Stimulated activated CD8-positive, alpha-beta memory T cell treated with anti-CD3 and anti-CD28 coated beads, Interleukin-4, amount 100 ng/mL, for 4 hours (primary cell): ENCODE data around the gene DCTN2.
"Not testable (repeated sequence)": the region's sequence is repeated elsewhere in the genome, so short reads cannot be mapped to it uniquely, and the experiment has no call there.

Experiments
- DNase-seq, 2 donors: peaks; one replicate each; pipeline ENCODE4 v3.0.0-alpha.2; 2020; ENCODE audit warnings: low read depth in 2 of 2, low spot score in 1 of 2

Gene DCTN2

DNA sequence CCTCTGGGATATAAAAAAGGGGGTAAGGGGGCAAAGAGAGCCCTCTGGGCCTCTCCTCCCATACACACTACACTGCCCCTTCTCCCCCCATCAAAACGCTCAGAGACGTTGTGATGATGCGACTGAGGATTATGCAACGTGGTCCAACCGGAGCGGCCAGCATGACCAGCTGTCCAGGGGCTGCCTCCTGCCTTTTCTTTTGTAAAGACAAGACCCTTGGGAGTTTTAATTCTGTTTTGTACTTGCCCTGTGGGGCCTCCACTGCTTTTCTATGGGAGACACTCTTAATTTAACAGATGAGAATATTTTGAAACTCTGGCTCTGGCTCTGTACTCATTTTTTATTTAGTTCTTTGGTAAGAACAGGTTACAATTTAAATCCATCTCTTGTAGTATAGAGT, 17.2 kb downstream of the DCTN2 start:
- no peak for DNase-seq

DNA sequence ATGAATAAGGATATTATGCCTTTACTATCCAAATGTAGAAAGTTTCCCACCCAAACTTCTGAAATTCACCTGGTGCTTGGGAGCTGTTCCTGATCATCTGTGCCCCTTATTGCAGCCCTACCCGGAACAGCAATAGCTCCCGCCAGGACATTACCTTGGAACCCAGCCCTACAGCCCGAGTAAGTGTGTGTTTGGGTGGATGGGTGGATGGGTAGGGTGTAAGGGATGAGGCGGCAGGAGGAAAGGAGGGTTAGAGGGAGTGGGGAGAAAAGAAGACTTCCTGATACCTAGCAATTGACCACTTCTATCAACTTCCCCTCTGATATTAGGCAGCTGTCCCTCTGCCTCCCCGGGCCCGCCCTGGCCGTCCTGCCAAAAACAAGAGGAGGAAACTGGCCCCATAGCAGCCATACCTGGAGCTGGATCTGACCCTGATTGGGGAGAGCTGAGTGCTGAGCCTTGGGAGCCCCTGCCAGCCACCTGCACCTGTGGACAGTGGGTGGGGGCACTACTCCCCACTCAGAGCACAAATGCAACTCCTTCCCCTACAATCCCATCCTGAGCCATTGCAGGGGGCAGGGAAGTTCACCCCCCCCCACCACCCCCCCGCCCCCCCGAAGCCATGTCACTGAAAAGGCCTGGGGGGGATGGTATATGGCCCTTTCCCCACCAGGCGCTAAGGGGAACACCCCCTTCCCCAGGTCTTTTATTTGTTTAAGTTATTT, 18.0 kb downstream of the DCTN2 start:
- no peak for DNase-seq

DNA sequence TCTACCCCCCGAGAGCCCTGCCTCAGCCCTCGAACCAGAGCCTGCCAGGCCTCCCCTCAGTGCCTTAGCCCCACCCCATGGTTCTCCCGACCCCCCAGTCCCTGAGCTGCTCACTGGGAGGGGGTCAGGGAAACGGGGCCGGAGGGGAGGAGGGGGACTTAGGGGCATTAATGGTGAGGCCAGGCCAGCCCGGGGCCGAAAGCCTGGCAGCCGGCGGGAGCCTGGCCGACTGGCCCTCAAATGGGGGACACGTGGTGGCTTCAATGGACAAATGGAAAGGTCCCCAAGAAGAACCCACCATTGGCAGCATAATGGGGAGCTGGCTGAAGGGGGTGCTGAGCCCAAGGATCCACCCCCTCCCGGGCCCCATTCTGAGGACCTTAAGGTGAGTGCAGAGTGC, 18.8 kb downstream of the DCTN2 start:
- DNase-seq = no peak

DNA sequence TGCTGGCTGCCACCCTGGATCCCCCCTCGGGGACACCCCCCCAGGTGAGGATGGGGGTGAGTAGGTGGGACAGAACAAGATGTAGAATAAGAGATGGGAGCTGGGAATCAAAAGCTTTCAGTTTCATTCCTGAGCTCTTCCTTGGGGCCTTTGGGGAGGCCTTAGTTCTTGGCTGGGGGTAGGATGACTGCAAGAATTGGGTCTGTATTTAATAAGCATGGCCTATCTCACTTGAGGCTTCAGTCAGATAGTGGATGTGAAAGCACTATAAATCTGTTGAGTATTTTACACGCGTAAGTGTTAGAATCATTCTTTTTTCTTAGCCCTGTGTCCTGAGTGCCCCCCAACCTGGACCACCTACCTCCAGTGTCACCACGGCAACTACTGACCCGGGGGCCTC, 19.8 kb downstream of the DCTN2 start:
- no peak for DNase-seq

DNA sequence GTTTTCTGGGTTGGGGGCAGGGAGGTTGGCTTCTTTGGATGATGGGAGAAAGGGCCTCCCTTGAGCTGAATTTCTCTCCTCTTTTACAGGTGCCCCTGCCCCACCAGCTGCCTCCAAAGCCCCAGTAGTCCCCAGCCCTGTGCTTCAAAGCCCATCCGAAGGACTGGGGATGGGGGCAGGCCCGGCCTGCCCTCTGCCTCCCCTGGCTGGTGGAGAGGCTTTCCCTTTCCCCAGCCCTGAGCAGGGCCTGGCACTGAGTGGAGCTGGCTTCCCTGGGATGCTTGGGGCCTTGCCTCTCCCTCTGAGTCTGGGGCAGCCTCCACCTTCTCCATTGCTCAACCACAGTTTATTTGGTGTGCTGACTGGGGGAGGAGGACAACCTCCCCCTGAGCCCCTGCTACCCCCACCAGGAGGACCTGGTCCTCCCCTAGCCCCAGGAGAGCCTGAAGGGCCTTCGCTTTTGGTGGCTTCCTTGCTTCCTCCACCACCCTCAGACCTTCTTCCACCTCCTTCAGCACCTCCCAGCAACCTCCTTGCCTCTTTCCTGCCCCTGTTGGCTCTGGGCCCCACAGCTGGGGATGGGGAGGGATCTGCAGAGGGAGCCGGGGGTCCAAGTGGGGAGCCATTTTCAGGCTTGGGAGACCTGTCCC, 20.4 kb downstream of the DCTN2 start:
- no peak for DNase-seq

DNA sequence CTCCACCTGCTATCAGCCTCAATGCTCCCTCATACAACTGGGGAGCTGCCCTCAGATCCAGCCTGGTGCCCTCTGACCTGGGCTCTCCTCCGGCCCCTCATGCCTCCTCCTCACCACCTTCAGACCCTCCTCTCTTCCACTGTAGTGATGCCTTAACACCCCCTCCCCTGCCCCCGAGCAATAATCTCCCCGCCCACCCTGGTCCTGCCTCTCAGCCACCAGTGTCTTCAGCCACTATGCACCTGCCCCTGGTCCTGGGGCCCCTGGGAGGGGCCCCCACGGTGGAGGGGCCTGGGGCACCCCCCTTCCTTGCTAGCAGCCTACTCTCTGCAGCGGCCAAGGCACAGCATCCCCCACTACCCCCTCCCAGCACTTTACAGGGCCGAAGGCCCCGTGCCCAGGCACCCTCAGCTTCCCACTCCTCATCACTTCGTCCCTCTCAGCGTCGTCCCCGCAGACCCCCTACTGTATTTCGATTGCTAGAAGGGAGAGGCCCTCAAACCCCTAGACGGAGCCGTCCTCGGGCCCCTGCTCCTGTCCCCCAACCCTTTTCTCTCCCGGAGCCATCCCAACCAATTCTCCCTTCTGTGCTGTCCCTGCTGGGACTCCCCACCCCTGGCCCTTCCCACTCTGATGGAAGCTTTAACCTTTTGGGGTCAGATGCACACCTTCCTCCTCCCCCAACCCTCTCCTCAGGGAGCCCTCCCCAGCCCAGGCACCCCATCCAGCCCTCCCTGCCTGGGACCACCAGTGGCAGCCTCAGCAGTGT, 21.2 kb downstream of the DCTN2 start:
- DNase-seq = no peak

DNA sequence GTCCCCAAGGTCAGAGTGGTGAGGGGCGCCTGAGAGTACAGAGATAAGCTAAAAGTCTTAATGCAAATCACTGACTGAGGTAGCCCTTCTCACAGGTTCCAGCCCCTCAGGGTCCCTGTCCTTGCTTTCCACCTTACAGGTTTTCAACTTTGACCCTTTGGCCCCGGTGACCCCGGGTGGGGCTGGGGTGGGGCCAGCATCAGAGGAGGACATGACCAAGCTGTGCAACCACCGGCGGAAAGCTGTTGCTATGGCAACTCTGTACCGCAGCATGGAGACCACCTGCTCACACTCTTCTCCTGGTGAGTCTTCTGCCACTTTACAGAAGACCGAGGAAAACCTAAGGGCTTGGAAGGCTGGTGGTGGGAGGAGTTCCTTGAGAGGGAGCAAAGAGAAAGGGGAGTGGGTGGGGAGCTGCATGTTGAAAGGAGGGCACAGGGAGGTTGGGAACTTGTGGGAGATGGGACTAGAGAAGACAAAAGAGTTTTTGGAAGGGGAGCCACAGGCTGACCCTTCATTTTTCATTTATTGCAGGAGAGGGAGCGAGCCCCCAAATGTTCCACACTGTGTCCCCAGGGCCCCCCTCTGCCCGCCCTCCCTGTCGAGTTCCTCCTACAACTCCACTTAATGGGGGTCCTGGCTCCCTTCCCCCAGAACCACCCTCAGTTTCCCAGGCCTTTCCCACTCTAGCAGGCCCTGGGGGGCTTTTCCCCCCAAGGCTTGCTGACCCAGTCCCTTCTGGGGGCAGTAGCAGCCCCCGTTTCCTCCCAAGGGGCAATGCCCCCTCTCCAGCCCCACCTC, 22.0 kb downstream of the DCTN2 start:
- DNase-seq = no peak

DNA sequence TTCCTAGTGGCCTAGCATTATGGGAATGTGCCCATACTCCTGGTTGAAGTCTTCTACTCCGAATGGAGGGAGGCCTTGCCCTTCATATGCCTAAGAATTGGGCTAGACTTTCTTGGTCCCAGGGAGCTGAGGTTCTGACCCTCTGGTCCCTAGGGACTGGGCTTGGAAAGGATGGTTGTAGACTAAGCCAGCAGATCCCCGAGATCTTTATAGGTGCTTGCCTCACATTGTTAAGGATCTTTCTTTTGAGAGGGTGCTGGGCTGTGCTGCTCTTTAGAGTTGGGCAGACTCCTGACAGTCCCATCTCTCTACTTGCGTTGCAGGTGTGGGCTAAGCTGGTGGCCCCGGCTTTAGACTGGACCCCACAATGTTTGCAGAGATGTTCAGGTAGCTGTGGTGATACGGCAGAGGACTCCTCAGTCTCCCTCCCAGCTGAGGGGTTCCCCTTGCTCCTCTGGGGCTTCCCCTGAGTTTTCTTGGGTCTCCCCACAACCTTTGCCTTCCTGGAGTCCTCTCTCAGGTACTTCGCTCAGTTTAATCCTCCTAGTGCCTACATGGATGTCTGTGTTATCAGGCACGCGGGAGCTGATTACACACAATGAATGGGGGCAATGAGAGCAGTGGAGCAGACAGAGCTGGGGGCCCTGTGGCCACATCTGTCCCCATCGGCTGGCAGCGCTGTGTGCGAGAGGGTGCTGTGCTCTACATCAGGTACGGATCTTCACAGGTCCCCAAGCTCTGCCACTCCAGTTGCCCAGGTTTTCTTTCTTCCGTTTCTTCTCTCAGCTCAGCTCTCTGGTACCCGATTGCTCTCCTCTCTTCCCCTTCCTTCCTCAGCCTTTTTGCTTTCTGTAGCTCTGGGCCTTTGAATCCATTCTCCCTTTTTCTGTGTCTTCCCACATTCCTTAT, 23.0 kb downstream of the DCTN2 start:
- no peak for DNase-seq

DNA sequence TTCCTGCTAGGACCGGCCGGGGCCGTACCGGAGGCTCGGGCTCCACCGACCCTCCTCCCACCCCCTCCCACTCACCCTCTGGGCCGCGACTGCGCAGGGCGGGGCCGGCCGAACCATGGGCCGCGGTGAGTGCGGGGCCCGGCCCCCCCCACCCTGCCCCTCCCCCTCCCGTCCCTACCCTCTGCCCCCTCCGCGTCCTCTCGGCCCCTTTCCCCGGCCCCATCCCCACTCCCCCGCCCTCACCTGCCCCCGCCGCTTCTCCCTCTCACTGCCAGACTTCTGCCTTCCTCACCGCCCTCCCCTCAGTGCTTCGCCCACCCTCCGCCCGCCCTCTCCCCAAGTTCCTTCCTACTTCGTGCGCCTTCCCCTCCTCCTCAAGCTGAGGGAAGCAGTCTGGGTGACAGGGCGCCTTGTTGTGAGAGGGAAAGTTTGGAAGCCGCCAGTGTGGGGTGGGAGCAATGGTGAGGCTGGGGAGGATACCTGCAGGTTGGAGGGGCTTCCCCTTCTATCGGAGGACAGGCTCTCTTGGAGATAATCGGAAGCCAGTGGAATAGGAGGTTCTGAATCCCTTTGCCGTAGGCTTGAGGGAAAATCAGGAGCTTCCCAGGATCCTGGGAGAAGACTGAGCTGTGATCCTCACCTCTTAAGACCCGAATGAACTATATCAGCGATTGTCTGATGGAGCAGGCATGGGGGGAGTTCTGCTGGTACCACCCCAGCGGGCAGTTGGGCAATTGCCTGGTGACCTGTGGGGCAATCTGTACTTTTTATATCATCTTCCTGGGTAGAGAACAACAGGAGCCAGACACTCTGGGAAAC, 23.9 kb downstream of the DCTN2 start:
- no peak for DNase-seq

DNA sequence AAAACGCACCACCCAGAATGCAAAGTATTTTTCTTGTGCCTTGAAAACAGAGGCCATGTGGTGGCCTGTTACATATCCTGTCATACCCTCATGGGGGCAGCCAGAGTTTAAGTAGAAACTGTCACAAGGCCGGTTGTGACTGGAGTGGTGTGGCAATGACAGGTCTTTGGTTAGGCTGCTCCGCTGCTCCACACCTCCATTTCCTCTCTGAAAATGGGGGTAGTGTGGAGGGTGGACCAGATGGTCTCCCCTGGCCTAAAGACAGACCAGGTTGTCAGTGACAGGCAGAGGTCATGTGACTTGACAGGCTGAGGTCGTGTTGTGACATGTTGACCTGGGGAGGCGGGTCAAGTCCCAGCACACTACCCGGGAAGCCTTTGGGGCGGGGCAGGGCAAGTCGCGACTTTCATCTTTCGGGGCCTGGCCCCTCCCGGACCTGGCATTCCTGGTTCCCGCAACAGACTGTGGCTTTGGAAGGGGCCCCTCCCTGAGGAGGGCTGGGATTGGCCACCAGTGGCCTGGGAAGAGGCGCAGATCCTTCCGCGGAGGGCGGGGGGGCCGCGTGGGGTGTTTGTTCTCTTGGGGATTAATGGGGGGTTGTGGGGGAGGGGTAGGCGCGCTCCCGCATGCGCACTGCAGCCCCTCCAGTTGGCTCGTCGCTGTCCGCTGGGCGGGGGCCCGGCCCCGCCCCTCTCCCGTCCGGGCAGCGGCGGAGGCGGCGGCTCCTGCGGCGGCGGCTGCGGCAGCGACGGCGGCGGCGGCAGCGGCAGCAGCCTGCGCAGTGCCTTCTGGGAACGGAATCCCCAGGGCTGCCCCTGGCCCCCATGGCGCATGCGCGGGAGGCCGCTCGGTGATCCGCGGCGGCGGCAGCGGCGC, 24.7 kb downstream of the DCTN2 start, which contains the start of gene MBD6:
Gene MBD6, plus strand, starts transcription at position 814 of the 876 bp plus-strand sequence. CDS start 1,480 bp downstream, outside the sequence.
- DNase-seq = peak; percentile 66 to 79

DNA sequence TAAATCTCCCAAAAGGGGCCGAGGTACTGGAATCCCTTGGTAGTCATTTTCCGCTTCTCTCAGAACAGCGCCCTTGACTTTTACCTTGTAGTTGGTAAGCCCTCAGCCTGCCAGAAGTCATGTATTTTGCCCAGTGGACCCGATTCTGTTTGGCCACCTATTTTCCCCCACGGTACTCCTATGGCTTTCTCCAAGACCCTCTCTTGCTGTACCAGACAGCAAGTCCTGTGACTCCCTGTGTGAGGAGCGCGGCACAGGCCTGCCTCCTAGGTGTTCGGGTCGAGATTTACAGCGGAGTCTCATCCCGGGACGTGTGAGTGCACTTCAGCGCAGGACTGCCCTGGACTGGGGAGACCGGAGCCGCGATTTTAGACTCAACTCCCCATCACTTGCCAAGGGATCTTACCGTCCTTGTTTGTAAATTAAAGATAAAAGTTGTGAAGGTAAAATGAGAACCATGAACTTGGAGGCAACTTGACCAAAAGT, 25.4 kb downstream of the DCTN2 start:
- DNase-seq = no peak

DNA sequence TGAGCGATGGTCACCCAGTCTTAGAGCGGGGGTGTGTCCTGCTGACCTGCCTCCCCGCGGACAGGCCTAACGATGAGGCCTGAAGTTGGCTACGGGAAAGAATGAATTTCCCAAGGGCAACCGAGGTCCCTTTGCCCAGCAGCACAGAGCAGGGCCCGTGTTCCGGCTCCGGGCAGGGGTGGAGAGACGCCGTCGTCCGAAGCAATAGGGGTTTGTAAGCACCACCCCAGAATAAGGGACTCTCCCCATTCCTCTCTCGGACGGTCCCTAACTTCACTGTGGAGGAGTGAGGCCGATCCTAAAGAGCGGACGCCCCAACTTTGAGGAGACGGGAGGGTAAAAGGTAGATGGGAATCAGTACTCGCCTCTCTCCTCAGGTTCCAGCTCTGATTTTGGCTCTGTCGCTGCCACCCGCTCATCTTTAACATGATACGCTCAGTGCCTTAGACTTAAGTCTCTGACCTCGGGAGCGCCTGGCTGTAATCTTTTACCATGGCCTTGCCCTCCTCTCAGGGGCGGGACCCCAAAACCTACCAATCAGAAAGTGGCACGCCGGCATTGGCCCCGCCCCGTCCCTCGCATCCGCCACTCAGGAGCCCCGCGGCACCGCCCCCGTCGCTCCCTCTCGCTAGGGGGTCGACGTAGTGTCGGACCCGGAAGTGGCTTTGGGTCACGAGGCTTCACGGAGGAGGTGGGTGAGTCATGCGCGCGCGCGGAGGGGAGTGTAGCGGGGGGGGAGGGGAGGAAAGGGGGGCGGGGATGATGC, 26.8 kb downstream of the DCTN2 start, which contains the start of gene DDIT3:
Gene DDIT3, minus strand, starts transcription at position 462 of the 766 bp plus-strand sequence. CDS start 3,108 bp downstream, outside the sequence.
- peak; percentile 99 to 100 for DNase-seq

DNA sequence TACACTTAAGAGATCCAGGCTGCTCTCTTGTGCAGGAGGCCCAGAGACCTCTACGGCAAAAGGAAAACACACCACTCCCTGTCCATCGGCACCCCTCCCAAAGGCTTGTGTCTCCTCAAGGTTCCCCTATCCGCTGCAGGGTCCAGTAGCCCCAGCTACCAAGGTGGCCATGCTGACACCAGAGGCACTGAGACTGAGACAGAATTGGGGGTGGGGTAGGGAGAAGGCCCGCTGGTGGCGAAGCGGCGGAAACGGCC, 27.3 kb downstream of the DCTN2 start:
- DNase-seq = no peak

DNA sequence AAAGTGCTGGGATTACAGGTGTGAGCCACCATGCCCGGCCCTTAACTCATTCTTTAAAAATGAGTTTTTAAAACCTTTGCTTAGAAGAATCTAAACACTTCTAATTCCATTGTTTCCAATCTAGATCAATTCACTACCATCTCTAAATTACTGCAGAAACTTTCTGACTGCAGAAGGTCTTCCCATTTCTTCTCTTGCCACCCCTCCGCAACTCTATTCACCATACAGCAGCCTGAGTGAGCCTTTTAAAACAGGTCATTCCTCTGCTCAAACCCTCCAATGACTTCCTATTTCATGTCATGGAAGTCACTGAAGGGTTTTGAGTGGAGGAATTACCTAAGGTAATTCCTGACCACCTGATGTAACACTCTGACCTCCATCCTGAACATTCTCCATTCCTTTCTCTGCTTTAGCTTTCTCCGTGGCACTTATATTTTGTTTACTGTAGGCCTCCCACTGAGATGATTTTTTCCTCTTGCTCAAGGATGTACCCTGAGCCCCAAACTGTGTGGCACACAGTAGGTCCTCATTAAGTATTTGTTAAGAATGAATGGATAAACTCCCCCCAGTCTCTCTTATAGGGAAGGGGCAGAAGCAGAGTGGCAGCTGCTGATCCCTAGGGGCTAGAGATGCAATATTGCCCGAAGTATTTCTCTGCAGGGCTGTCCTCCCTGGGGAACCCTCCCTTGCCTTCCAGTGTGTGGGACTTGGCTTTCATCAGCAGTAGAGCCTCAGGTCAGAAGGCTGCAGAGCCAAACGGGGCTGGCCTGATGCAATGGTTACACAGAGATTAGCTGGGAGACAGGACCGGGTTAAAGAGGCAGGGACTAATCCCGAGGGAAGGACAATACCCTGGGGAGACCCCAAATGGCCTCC, 27.8 kb downstream of the DCTN2 start:
- DNase-seq = no peak

DNA sequence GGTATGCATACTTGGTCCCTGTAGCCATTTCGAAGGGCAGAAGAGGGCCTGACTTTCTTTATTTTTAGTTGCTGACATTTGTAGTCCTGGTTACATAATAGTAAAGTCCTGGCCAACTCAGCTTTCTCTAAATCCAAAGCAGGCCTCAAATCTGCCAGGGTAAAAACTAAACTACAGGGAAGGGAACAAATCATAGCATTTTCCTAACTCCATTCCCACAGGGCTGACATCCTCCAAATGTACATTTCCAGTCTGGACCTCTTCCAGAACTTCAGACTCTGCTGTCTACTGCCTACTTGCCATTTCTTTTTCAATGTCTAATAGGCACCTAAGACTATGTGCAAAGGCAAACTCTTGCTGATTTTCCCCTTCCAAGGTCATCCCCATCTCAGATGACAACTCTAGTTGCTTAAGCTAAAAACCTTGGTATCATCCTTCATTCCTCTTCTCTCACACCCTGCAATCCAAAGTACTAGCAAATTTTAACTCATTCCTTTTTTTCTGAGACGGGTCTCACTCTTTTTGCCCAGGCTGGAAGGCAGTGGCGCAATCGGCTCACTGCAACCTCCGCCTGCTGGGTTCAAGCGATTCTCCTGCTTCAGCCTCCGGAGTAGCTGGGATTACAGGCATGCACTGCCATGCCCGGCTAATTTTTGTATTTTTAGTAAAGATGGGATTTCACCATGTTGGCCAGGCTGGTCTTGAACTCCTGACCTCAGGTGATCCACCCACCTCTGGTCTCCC, 28.6 kb downstream of the DCTN2 start:
- DNase-seq = no peak

DNA sequence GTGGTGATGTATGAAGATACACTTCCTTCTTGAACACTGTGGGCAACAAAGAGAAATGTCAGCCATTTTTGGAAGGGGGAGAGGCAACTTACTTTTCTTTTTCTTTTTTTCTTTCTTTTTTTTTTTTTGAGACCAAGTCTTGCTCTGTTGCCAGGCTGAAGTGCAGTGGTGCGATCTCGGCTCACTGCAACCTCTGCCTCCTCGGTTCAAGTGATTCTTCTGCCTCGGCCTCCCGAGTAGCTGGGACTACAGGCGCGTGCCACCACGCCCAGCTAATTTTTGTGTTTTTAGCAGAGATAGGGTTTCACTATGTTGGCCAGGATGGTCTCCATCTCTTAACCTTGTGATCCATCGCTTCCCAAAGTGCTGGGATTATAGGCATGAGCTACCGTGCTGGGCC, 29.3 kb downstream of the DCTN2 start:
- not testable (repeated sequence) for DNase-seq
